GM19043 (cell line): ENCODE data around the gene TMEM30B.
A peak's percentile ranks its signal among the peaks of the same experiment; 100 is the strongest.

ENCODE experiments used
- ATAC-seq: cut with Tn5 transposase; IDR thresholded peaks from one replicate; pipeline ENCODE4 v1.9.1; 2021; ENCODE audit warnings: low read depth; ENCODE audit not compliant: unreplicated experiment

TMEM30B gene

GRCh38 chr14:61300209-61300608, 19.1 kb upstream of the TMEM30B start:
- no peak for ATAC-seq

GRCh38 chr14:61298824-61299223, 17.7 kb upstream of the TMEM30B start:
- no peak for ATAC-seq

DNA sequence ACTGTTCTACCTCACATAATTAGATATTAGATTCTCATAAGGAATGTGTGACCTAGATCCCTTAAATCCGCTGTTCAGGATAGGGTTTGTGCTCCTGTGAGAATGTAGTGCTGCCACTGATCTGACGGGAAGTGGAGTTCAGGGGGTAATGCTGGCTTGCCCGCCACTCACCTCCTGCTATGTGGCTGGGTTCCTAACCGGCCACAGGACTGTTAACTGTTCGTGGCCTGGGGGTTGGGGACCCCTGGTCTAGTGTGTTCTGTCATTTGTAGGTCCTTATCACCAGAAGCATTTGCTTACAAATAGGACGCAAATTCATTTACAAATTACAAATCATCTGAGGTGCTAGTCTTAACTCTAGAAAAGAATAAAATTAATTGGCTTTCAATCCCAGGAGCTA, 16.4 kb upstream of the TMEM30B start:
- no peak for ATAC-seq

- no peak for ATAC-seq
Observed at GRCh38 chr14:61296719-61297502, 15.8 kb upstream of the TMEM30B start.

- ATAC-seq: no peak
Observed at GRCh38 chr14:61296151-61296550, 15.0 kb upstream of the TMEM30B start.

DNA sequence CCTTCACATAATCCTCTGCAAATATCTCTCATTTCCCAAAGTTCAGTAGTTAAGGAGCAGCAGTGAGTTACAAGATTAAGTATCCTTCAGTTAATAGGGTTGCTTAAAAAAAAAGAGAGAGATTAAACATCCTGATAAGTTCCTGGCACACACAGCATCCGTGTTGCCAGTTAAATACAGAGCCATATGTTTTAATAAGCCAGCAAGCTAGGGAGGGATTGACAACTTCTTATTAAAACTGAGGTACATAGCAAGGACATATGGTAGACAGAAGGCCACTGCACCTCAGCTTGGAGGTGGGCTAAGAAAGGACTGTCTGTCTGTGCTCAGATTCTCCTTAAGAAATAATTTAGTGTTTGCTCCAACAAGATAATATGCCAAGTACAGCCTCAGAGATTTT, 9.6 kb upstream of the TMEM30B start:
- no peak for ATAC-seq

DNA sequence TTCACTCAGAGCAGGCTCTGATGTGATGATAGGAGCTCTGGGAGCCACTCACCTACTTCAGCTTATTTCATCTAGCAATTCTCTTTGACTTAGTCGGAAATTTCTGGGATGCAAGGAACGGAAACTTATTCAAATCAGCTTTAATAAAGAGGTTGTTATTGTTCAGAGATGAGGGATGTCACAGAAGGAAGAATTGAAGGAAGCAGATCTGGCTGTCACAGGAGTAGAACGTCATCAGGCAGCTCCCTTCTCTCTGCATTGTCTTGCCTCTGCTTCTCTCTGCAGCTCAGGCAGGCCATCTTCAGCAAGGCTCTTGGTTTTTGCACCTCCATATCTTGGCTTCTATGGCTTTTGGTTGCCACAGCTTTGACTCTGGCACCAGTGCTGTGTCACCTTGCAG, 7.6 kb upstream of the TMEM30B start:
- no peak for ATAC-seq

GRCh38 chr14:61288228-61288627, 7.1 kb upstream of the TMEM30B start:
- no peak for ATAC-seq

GRCh38 chr14:61287196-61287595, 6.1 kb upstream of the TMEM30B start:
- ATAC-seq: no peak

DNA sequence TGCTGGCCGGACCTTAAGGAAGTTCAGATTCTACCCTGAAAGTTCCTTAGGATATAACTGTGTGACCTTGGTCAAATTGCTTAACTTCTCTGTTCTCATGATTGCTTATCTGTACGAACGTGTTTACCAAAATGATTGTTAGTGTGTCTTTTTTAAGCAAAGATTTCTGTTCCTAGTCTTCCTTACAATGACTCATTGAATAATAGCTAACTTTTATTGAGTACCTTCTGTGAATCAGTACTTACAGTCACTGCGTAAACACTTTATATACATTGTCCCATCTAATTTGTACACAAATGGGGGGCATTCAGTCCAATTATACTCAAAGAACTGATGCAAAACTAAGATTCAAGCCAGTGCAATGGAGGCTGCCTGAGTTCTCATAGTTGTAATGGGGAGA, 4.2 kb upstream of the TMEM30B start:
- ATAC-seq: no peak

DNA sequence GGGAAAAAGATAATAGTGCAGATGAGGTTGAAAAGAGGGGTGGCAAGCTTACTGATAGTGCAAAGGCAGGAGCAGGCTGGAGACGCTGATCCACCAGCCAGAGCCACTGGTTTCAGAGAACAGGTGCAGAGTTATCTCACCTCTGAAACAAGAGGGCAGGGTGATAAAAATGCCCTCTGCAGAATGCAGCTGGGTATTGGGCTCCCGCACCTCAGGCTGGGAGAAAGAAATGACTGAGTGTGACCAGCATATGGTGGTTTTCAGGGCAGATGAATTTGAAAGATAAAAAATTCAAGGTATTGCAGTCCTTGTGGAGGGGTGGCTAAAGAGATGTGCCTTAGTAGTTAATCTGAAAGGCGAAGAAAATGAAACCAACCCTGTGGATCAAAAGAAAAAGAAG, 2.9 kb upstream of the TMEM30B start:
- no peak for ATAC-seq

DNA sequence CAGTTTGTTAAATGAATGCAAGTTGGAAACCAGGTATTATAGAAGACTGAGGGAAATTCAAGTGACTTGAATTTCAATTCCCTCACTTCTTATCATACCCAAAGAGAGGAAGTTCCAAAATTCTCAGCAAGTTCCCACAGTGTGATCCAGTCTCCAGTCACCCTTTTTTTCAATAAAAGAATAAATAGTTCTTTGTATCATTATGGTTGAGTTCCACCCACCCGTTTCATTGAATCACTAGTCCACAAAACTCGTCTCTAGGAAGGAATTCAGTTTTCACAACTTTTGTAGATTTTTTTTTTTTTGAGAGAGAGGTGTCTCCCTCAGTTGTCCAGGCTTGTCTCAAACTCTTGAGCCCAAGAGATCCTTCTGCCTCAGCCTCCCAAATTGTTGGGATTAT, 1.6 kb upstream of the TMEM30B start:
- no peak for ATAC-seq

GRCh38 chr14:61281948-61282275, 774 bp upstream of the TMEM30B start:
- ATAC-seq: no peak

- ATAC-seq: no peak
Observed at GRCh38 chr14:61280526-61281185, 482 bp downstream of the TMEM30B start.

DNA sequence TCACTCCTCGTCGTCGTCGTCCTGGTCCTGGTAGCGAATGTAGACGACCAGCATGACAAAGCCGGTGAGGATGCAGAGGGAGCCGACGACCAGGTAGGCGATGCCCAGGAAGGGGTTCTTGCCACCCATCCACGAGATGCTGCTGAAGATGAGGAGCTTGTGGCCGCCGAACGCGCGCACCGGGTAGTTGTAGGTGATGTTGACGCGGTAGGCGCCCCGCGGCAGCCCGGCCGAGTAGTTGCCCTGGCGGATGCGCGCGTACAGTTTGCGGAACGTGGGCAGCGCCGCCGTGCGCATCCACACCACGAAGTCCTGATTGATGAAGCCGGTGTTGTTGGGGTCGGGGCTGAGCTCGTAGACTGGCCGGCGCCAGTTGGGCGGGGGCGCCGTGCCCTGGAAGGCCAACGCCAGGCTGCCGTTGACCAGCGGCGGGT, 1.0 kb downstream of the TMEM30B start:
- ATAC-seq: no peak

- ATAC-seq: no peak
Observed at GRCh38 chr14:61279082-61279481, 2.1 kb downstream of the TMEM30B start.

GRCh38 chr14:61277784-61278183, 3.4 kb downstream of the TMEM30B start:
- no peak for ATAC-seq

DNA sequence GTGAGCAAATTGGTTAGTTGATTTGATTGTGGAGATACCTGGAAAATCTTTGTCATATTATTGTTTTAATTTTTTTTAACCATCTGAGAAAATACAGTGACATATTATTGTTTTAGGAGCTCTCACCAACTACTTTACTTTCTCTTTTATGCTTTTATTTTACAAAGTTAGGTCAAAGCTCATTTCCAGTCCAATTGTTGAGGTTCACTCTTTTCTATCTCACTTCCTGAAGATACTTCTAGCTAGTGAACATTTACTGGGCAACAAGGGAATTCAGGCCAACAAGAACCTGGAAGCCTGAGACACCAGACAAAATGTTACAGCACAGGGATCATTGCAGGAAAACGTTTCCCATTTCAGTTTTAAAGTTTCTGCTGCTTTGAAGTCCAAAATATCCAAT, 3.9 kb downstream of the TMEM30B start:
- no peak for ATAC-seq

DNA sequence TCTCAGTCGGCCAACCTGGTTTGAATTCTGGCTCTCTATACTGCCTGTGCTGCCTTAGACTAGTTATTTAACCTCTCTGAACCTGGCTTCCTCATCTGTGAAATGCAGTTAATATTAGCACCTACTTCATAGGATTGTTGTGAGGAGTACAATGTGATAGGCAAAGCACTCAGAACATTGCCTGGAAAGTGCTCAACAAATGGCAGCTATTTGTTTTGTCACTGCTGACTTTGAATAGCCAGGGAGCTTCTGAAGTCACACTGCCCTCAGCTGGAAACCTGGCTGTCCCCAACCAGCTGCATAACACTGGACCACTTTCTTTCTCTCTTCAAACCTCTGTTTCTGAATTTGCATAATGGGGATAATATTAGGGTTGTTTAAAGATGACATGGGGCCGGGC, 9.6 kb downstream of the TMEM30B start:
- ATAC-seq: no peak

GRCh38 chr14:61270714-61271113, 10.4 kb downstream of the TMEM30B start:
- ATAC-seq: no peak

- ATAC-seq: peak; percentile 85
Observed at GRCh38 chr14:61269321-61270083, 11.6 kb downstream of the TMEM30B start.

DNA sequence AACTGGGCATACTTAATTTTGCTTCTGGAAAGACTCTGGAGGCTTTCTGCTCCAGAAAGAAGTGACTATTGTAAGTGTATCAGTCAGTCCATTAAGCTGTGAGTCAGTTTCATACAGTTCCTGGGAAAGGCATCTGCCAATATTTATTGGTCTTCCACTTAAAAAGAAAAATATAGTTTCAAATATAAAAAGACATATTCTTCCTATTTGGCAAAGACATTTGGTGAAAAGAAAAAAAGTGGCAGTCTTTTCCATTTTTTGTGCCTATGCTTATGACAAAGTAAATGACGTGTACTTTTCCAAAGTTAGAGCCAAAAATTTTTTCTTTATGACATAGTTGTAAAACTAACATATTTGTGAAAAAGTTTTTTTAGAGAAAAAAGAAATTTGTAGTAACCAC, 12.3 kb downstream of the TMEM30B start:
- no peak for ATAC-seq
